GM23338 (cell line): ENCODE measurements around the gene ACBD4. TPM values are rescaled to one million over a fixed set of nuclear protein-coding genes. Genes with fewer than 3 reads are reported as not detected.

Experiments
- ATAC-seq: fragments of 200-7000 bp; cut with Tn5 transposase; 3 replicates; pipeline ENCODE4 v1.9.1; 2020
- DNase-seq: peaks from one replicate; pipeline ENCODE4 v3.0.0-alpha.2; 2015; ENCODE audit warnings: low spot score
- H2AFZ ChIP-seq: fragments of 200-600 bp; sonication (generic); 2 replicates; pipeline ENCODE4 v1.8.0; 2016; ENCODE audit warnings: antibody characterized with exemption, mild to moderate bottlenecking, moderate library complexity
- H3F3A ChIP-seq: fragments of 200-600 bp; sonication (generic); replicated peaks from 2 replicates; pipeline ENCODE4 v1.8.0; 2017; ENCODE audit warnings: antibody characterized with exemption, mixed run types, low read depth
- H3K27ac ChIP-seq: fragments of 200-600 bp; sonication (generic); 2 replicates; pipeline ENCODE4 v1.6.1; 2016; ENCODE audit warnings: low read depth
- H3K27me3 ChIP-seq: fragments of 200-600 bp; sonication (generic); 2 replicates; pipeline ENCODE4 v1.8.0; 2016; ENCODE audit warnings: mild to moderate bottlenecking, mixed run types, moderate library complexity; ENCODE audit not compliant: insufficient read depth
- H3K36me3 ChIP-seq: fragments of 200-600 bp; sonication (generic); 2 replicates; pipeline ENCODE4 v1.8.0; 2016; ENCODE audit warnings: mild to moderate bottlenecking; ENCODE audit not compliant: insufficient read depth
- H3K4me1 ChIP-seq: fragments of 200-600 bp; sonication (generic); 2 replicates; pipeline ENCODE4 v1.8.0; 2016; ENCODE audit warnings: mild to moderate bottlenecking, moderate library complexity; ENCODE audit not compliant: insufficient read depth
- H3K4me2 ChIP-seq: fragments of 200-600 bp; sonication (generic); 2 replicates; pipeline ENCODE4 v1.7.1; 2017; ENCODE audit warnings: mixed run types
- H3K4me3 ChIP-seq: fragments of 200-600 bp; sonication (generic); 2 replicates; pipeline ENCODE4 v1.6.1; 2016; ENCODE audit warnings: mixed run types
- H3K79me2 ChIP-seq: fragments of 200-600 bp; sonication (generic); replicated peaks from 2 replicates; pipeline ENCODE4 v1.8.0; 2017; ENCODE audit warnings: mild to moderate bottlenecking; ENCODE audit not compliant: insufficient read depth
- H3K9me2 ChIP-seq: fragments of 200-600 bp; sonication (generic); 2 replicates; pipeline ENCODE4 v1.8.0; 2017; ENCODE audit not compliant: insufficient read depth
- H4K20me1 ChIP-seq: fragments of 200-600 bp; sonication (generic); replicated peaks from 2 replicates; pipeline ENCODE4 v1.8.0; 2017; ENCODE audit warnings: mild to moderate bottlenecking; ENCODE audit not compliant: insufficient read depth
- H3K27ac Mint-ChIP-seq: 2 replicates; pipeline ENCODE4 v1.8.0; 2020; ENCODE audit warnings: inconsistent platforms, mild to moderate bottlenecking, moderate library complexity, mixed read lengths
- H3K27me3 Mint-ChIP-seq: 3 replicates; pipeline ENCODE4 v1.8.0; 2022; ENCODE audit warnings: low read depth, mild to moderate bottlenecking, moderate library complexity, mixed read lengths, inconsistent platforms; ENCODE audit not compliant: insufficient read depth, poor library complexity
- H3K36me3 Mint-ChIP-seq: 3 replicates; pipeline ENCODE4 v1.8.0; 2021; ENCODE audit warnings: low read depth, mild to moderate bottlenecking, inconsistent platforms, moderate library complexity, mixed read lengths
- H3K4me1 Mint-ChIP-seq: 3 replicates; pipeline ENCODE4 v1.8.0; 2020; ENCODE audit warnings: mild to moderate bottlenecking, inconsistent platforms, mixed read lengths
- H3K4me3 Mint-ChIP-seq: 3 replicates; pipeline ENCODE4 v1.8.0; 2021; ENCODE audit warnings: moderate library complexity, mild to moderate bottlenecking, inconsistent platforms, mixed read lengths
- H3K9me3 Mint-ChIP-seq: 3 replicates; pipeline ENCODE4 v1.8.0; 2020; ENCODE audit warnings: moderate library complexity, mild to moderate bottlenecking, inconsistent platforms, mixed read lengths
- EZH2 ChIP-seq: fragments of 200-600 bp; sonication (generic); IDR thresholded peaks from one replicate; pipeline ENCODE4 v1.8.0; 2017; ENCODE audit warnings: antibody characterized with exemption, mild to moderate bottlenecking, low read depth; ENCODE audit not compliant: unreplicated experiment
- JUNB ChIP-seq: IDR thresholded peaks from one replicate; pipeline ENCODE4 v1.6.1; 2016; ENCODE audit warnings: antibody characterized with exemption; ENCODE audit not compliant: unreplicated experiment
- STAT1 ChIP-seq: IDR thresholded peaks from one replicate; pipeline ENCODE4 v1.6.1; 2016; ENCODE audit warnings: antibody characterized with exemption; ENCODE audit not compliant: unreplicated experiment
- polyA plus RNA-seq: library from polyadenylated mRNA; unstranded; fragments of >200 nt; fragmentation: Nextera tagmentation; extraction: Ambion mirVana; gene quantifications from 2 replicates; pipeline ENCODE4 v1.2.1, GENCODE V29; 2016
- total RNA-seq: library from RNA; depleted of rRNA; stranded (reverse); fragments of >200 nt; shearing (Covaris generic); gene quantifications from 2 replicates; pipeline ENCODE4 v1.2.3, GENCODE V29; 2014
- TF ChIP-seq, protein P1 (sequence below), 2 experiments: fragments of 200-600 bp in 1 of 2; sonication (generic) in 1 of 2; conservative IDR thresholded peaks; 2 replicates each; pipeline versions ENCODE4 v1.5.1 to v1.6.1; 2016 to 2017; ENCODE audit warnings: antibody characterized with exemption in 2 of 2, low read depth in 2 of 2, mild to moderate bottlenecking in 2 of 2, moderate library complexity in 1 of 2
- TF ChIP-seq, protein P2 (sequence below): IDR thresholded peaks from one replicate; pipeline ENCODE4 v1.6.1; 2018; ENCODE audit warnings: antibody characterized with exemption; ENCODE audit not compliant: unreplicated experiment

The ACBD4 gene
- total and polyA plus RNA-seq, 2 experiments from 2014 or later: 4.5 to 6.7 TPM

DNA sequence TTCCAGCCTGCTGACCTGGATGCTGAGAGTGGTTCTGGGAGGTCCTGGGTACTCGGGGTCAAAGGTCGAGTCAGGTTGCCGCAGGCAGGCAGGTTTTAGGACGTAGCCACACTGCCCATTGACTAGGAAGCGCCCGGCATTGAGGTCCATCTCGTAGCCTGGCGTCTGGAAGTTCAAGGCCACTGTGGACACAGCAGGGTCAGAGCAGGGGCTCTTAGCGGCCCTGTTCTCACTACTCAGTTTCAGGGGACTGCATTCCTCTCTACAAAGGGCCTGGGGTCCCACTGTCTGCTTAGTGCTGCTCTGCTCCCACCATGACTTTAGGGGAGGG, 22.1 kb upstream of the ACBD4 start:
- H3K4me3 Mint-ChIP-seq: no peak overlapping the region
- ATAC-seq (no peak), DNase-seq (no peak)
- H3K4me1 Mint-ChIP-seq: peaks cover 31% of the 10 kb centered on the region
- peaks cover 6% of the 10 kb centered on the region; the same call in 2 of the 3 replicates for H3K36me3 Mint-ChIP-seq
- Histone ChIP-seq H4K20me1 (no peaks in the 10 kb centered on the region), H2AFZ (no peak overlapping the region), H3K27ac (no peak overlapping the region), H3K27me3 (no peaks in the 10 kb centered on the region), H3K79me2 (no peaks in the 10 kb centered on the region), H3K4me2 (no peak overlapping the region), H3K4me3 (no peak overlapping the region), H3K9me2 (no peaks in the 10 kb centered on the region), H3K4me1 (peaks cover 4% of the 10 kb centered on the region; the same call in 1 of the 2 replicates), H3K36me3 (no peaks in the 10 kb centered on the region), H3F3A (peaks cover 2% of the 10 kb centered on the region; the same call in 1 of the 2 replicates)
- peaks cover 24% of the 10 kb centered on the region for H3K27me3 Mint-ChIP-seq
- no peak overlapping the region for H3K27ac Mint-ChIP-seq
- no peaks in the 10 kb centered on the region for H3K9me3 Mint-ChIP-seq
- no peak for TF ChIP-seq EZH2

DNA sequence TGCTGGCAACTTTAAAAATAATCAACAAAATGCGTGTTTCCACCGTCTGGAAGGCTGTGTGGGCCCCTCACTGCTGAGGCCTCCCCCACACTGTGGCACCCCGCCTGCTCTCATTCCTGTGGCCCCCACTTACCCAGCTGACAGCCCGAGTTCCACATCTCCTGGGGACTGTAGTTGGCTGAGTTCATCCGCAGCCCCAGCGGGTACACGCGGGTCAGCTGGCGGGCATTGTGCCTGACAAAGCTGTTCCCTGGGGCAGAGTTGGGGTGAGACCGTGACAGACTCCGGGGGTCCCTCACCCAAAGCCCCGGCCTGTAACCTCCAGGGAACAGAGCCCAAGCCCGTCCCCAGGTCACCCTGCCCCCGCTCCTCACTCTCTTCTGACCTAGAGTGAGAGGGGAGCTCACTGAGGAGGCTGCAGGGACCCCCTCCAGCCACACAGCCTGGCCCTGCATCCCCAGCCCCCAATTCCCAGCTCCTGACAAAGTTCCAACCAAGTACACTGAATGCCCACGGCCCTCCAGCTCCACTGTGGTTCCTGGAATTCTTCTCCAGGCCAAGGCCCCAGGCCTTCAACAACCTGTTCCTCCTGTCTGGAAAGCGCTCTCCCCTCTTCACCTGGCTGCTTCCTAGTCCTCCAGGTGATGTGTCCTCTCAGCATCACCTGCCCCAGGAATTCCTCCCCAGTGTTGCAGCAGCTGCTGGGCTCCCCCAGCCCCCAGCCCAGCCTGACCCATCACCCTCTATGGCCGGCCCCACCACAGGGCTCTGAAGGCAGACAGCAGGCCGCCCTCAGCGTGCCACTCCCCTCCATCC, 21.2 kb upstream of the ACBD4 start:
- TF ChIP-seq, protein P1, sequence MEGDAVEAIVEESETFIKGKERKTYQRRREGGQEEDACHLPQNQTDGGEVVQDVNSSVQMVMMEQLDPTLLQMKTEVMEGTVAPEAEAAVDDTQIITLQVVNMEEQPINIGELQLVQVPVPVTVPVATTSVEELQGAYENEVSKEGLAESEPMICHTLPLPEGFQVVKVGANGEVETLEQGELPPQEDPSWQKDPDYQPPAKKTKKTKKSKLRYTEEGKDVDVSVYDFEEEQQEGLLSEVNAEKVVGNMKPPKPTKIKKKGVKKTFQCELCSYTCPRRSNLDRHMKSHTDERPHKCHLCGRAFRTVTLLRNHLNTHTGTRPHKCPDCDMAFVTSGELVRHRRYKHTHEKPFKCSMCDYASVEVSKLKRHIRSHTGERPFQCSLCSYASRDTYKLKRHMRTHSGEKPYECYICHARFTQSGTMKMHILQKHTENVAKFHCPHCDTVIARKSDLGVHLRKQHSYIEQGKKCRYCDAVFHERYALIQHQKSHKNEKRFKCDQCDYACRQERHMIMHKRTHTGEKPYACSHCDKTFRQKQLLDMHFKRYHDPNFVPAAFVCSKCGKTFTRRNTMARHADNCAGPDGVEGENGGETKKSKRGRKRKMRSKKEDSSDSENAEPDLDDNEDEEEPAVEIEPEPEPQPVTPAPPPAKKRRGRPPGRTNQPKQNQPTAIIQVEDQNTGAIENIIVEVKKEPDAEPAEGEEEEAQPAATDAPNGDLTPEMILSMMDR (conservative IDR thresholded peaks at IDR 0.05; ENCODE audit: low read depth in 2 of 2): no peak
- TF ChIP-seq, protein P2, sequence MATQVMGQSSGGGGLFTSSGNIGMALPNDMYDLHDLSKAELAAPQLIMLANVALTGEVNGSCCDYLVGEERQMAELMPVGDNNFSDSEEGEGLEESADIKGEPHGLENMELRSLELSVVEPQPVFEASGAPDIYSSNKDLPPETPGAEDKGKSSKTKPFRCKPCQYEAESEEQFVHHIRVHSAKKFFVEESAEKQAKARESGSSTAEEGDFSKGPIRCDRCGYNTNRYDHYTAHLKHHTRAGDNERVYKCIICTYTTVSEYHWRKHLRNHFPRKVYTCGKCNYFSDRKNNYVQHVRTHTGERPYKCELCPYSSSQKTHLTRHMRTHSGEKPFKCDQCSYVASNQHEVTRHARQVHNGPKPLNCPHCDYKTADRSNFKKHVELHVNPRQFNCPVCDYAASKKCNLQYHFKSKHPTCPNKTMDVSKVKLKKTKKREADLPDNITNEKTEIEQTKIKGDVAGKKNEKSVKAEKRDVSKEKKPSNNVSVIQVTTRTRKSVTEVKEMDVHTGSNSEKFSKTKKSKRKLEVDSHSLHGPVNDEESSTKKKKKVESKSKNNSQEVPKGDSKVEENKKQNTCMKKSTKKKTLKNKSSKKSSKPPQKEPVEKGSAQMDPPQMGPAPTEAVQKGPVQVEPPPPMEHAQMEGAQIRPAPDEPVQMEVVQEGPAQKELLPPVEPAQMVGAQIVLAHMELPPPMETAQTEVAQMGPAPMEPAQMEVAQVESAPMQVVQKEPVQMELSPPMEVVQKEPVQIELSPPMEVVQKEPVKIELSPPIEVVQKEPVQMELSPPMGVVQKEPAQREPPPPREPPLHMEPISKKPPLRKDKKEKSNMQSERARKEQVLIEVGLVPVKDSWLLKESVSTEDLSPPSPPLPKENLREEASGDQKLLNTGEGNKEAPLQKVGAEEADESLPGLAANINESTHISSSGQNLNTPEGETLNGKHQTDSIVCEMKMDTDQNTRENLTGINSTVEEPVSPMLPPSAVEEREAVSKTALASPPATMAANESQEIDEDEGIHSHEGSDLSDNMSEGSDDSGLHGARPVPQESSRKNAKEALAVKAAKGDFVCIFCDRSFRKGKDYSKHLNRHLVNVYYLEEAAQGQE: no peak
- TF ChIP-seq STAT1: no peak
- TF ChIP-seq JUNB: no peak
- ATAC-seq (peak; percentile 17), DNase-seq (no peak)
- no peaks in the 10 kb centered on the region for H3K9me3 Mint-ChIP-seq
- no peaks in the 10 kb centered on the region for H3K79me2 ChIP-seq
- no peak overlapping the region for H3K4me2 ChIP-seq
- H3K9me2 ChIP-seq: no peaks in the 10 kb centered on the region
- no peaks in the 10 kb centered on the region for H3K36me3 Mint-ChIP-seq
- H2AFZ ChIP-seq: no peak overlapping the region
- peaks cover 4% of the 10 kb centered on the region; the same call in 1 of the 2 replicates for H3K4me1 ChIP-seq
- H3K27me3 Mint-ChIP-seq: peaks cover 22% of the 10 kb centered on the region
- no peak overlapping the region for H3K27ac ChIP-seq
- H3K4me1 Mint-ChIP-seq: peaks cover 31% of the 10 kb centered on the region
- no peaks in the 10 kb centered on the region for H3F3A ChIP-seq
- no peaks in the 10 kb centered on the region for H4K20me1 ChIP-seq
- no peaks in the 10 kb centered on the region for H3K27me3 ChIP-seq
- peak overlapping the region; percentile 84; the same call in 1 of the 2 replicates for H3K27ac Mint-ChIP-seq
- H3K36me3 ChIP-seq: no peaks in the 10 kb centered on the region
- H3K4me3 Mint-ChIP-seq: no peak overlapping the region; the same call in 2 of the 3 replicates
- no peak overlapping the region for H3K4me3 ChIP-seq
